Measurements from ENCODE around the gene OSGIN1. TPM values are rescaled to one million over a fixed set of nuclear protein-coding genes. Genes with fewer than 3 reads are reported as not detected.

Gene OSGIN1
- total RNA-seq = 1 to 10 TPM; 3.6 to 4.5 (median 3.8) TPM
- polyA plus RNA-seq = 10 to 100 TPM; 14.3 to 15.9 TPM

- peak; percentile 91 to 95 (median 92) for ATAC-seq
- FAIRE-seq = no peak
- Histone ChIP-seq H3K9me3 (no peaks in the 10 kb centered on the region), H3K27ac (peak within 1 kb of the TSS; percentile 88 to 96 (median 90)), H3K36me3 (no peaks in the 10 kb centered on the region), H3K27me3 (no peaks in the 10 kb centered on the region), H3K4me3 (peak within 1 kb of the TSS; percentile 16 to 57 (median 36)), H3K4me1 (peaks cover 4 to 18% (median 12%) of the 10 kb centered on the region in 3 donors)
- 1 to 2% methylated on average over 18 to 30 of the region's 30 CpGs for WGBS, 2 donors
- DNase-seq = peak; percentile 91 to 98 (median 96)
- TF ChIP-seq CTCF (IDR thresholded peaks at IDR 0.05) = no peak
- intact Hi-C loops (cut with DNase I) = no loop called here
Measured at GRCh38 chr16:83952940-83953795, at the start of gene OSGIN1. OSGIN1 (plus strand) TSS chr16:83953240; CDS start chr16:83957672, 4,432 bp downstream.

GRCh38 chr16:83903751-83904150 is 49.3 kb upstream of the OSGIN1 start:
- H3K4me3 ChIP-seq = no peak overlapping the region

DNA sequence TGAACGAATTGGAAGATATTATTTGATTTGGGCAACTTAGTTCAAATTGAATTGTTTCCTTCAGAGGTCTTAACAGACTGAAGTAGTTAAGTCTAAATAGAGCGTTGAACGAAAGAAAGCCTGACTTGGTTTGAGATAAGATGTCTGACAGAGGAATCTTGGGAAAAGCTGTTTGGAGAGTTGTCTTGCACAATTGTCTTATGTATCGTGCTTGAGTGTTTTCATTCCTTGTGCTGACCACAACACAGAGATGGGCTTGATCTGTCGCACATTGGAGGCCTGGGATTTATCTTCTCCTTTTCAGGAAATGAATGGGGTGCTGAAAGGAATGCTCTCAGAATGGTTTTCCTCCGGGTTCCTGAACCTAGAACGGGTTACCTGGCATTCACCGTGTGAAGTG is 46.4 kb upstream of the OSGIN1 start:
- TF ChIP-seq CTCF (IDR thresholded peaks at IDR 0.05) = no peak
- ATAC-seq (no peak), DNase-seq (no peak), FAIRE-seq (no peak)
- Histone ChIP-seq H3K27me3 (no peaks in the 10 kb centered on the region), H3K4me3 (no peak overlapping the region), H3K36me3 (peaks cover 0 to 33% (median 4%) of the 10 kb centered on the region in 3 donors), H3K9me3 (no peaks in the 10 kb centered on the region), H3K27ac (no peak overlapping the region), H3K4me1 (peaks cover 0 to 5% (median 0%) of the 10 kb centered on the region in 3 donors)
- intact Hi-C loops (cut with DNase I) = no loop called here
- WGBS, 2 donors = 57 to 58% methylated on average over 8 of the region's 8 CpGs

More at GRCh38 chr16:83903751-83904150, 49.3 kb upstream of the OSGIN1 start:
- Histone ChIP-seq H3K36me3 (peaks cover 0 to 14% (median 4%) of the 10 kb centered on the region in 3 donors), H3K9me3 (no peaks in the 10 kb centered on the region), H3K4me1 (peaks cover 0 to 16% (median 15%) of the 10 kb centered on the region in 3 donors), H3K27ac (peak overlapping the region in 1 of 4 donors; percentile 57), H3K27me3 (no peaks in the 10 kb centered on the region)
- WGBS, 2 donors = 38 to 51% methylated on average over 10 of the region's 10 CpGs
- DNase-seq = peak in 2 of 6 donors; percentile 30 to 54
- no peak for FAIRE-seq
- ATAC-seq = peak in 2 of 4 donors; percentile 39 to 69
- intact Hi-C loops (cut with DNase I) = no loop called here
- TF ChIP-seq CTCF (IDR thresholded peaks at IDR 0.05) = no peak

DNA sequence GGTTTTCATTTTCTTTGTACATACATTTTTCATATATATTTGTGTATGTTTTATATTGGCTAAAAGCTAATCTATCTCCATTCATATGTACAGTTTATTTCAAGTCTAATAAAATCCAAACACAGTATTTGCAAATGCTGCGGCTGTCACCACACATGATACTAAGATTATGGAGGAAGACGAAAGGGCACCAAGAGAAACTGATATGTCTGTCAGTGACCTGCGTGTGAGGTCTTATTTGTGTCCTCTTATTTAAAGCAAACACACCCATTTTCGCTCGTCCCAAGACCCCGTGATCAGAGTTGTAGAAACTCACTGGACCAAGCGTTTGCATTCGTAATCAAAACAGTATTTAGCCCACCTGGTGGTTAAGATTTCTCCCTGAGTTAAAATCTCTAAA is 45.9 kb upstream of the OSGIN1 start:
- Histone ChIP-seq H3K27ac (no peak overlapping the region), H3K9me3 (no peaks in the 10 kb centered on the region), H3K27me3 (no peaks in the 10 kb centered on the region), H3K4me1 (peaks cover 0 to 4% (median 0%) of the 10 kb centered on the region in 3 donors), H3K4me3 (no peak overlapping the region), H3K36me3 (peaks cover 0 to 37% (median 6%) of the 10 kb centered on the region in 3 donors)
- FAIRE-seq (no peak), DNase-seq (no peak), ATAC-seq (no peak)
- 77 to 79% methylated on average over 8 of the region's 8 CpGs for WGBS, 2 donors
- intact Hi-C loops (cut with DNase I) = no loop called here
- TF ChIP-seq CTCF (IDR thresholded peaks at IDR 0.05) = no peak
